Endothelial cell (in vitro differentiated cells): ENCODE data around the gene IYD. TPM values are rescaled to one million over a fixed set of nuclear protein-coding genes. Genes with fewer than 3 reads are reported as not detected.
"Not testable (repeated sequence)": the region's sequence is repeated elsewhere in the genome, so short reads cannot be mapped to it uniquely, and the experiment has no call there.

Experiments
- DNase-seq: peaks from one replicate; pipeline ENCODE4 v3.0.0; 2021; ENCODE audit warnings: low spot score
- H3K27ac Mint-ChIP-seq: one replicate; pipeline ENCODE4 v1.8.0; 2021; ENCODE audit warnings: mixed read lengths, inconsistent platforms; ENCODE audit not compliant: unreplicated experiment
- H3K27me3 Mint-ChIP-seq: one replicate; pipeline ENCODE4 v1.8.0; 2021; ENCODE audit warnings: mild to moderate bottlenecking, moderate library complexity, mixed read lengths, inconsistent platforms; ENCODE audit not compliant: unreplicated experiment
- H3K36me3 Mint-ChIP-seq: one replicate; pipeline ENCODE4 v1.8.0; 2021; ENCODE audit warnings: mild to moderate bottlenecking, low read depth, mixed read lengths, inconsistent platforms; ENCODE audit not compliant: unreplicated experiment
- H3K4me1 Mint-ChIP-seq: one replicate; pipeline ENCODE4 v1.8.0; 2021; ENCODE audit warnings: mild to moderate bottlenecking, mixed read lengths, inconsistent platforms; ENCODE audit not compliant: unreplicated experiment
- H3K4me3 Mint-ChIP-seq: one replicate; pipeline ENCODE4 v1.8.0; 2021; ENCODE audit warnings: mild to moderate bottlenecking, mixed read lengths, inconsistent platforms; ENCODE audit not compliant: unreplicated experiment
- H3K9me3 Mint-ChIP-seq: one replicate; pipeline ENCODE4 v1.8.0; 2021; ENCODE audit warnings: mixed read lengths, inconsistent platforms; ENCODE audit not compliant: unreplicated experiment
- total RNA-seq: library from RNA; stranded (reverse); fragmentation: NEBNext Ultra II Directional; extraction: Animal tissue kit (Norgen Biotek cat#: 25700); gene quantifications from one replicate; pipeline ENCODE4 v1.2.1, GENCODE V29; 2021; ENCODE audit not compliant: unreplicated experiment
- TF ChIP-seq, protein P1 (sequence below): fragments of 200-600 bp; sonication (generic); IDR thresholded peaks from one replicate; pipeline ENCODE4 v1.5.0; 2021; ENCODE audit warnings: antibody characterized with exemption; ENCODE audit not compliant: unreplicated experiment

Gene IYD
- total RNA-seq, 1 donor from 2014 or later = not detected

DNA sequence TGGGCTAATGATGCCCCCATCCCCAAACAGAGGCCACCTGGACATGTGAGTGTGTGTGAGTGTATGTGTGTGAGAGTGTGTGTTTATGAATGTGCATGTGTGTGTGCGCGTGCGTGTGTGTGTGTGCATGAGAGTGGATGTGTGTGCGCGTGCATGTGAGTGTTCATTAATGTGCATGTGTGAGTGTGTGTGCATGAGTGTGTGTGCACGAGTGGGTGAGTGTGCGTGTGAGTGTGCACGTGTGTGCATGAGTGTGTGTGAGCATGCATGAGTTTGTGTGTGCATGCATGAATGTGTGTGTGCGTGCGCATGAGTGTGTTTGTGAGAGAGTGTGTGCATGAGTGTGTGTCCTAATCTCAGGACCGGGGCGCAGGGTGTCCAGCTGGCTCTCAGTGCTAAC lies 1.3 kb downstream of the IYD start:
- no peaks in the 10 kb centered on the region for H3K9me3 Mint-ChIP-seq
- H3K27me3 Mint-ChIP-seq = no peaks in the 10 kb centered on the region
- no peak for DNase-seq
- no peaks in the 10 kb centered on the region for H3K36me3 Mint-ChIP-seq
- H3K4me3 Mint-ChIP-seq = no peak overlapping the region
- no peak overlapping the region for H3K27ac Mint-ChIP-seq
- TF ChIP-seq, protein P1, sequence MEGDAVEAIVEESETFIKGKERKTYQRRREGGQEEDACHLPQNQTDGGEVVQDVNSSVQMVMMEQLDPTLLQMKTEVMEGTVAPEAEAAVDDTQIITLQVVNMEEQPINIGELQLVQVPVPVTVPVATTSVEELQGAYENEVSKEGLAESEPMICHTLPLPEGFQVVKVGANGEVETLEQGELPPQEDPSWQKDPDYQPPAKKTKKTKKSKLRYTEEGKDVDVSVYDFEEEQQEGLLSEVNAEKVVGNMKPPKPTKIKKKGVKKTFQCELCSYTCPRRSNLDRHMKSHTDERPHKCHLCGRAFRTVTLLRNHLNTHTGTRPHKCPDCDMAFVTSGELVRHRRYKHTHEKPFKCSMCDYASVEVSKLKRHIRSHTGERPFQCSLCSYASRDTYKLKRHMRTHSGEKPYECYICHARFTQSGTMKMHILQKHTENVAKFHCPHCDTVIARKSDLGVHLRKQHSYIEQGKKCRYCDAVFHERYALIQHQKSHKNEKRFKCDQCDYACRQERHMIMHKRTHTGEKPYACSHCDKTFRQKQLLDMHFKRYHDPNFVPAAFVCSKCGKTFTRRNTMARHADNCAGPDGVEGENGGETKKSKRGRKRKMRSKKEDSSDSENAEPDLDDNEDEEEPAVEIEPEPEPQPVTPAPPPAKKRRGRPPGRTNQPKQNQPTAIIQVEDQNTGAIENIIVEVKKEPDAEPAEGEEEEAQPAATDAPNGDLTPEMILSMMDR = no peak
- no peaks in the 10 kb centered on the region for H3K4me1 Mint-ChIP-seq

- no peaks in the 10 kb centered on the region for H3K4me1 Mint-ChIP-seq
- TF ChIP-seq, protein P1 = no peak
- no peaks in the 10 kb centered on the region for H3K36me3 Mint-ChIP-seq
- no peaks in the 10 kb centered on the region for H3K27me3 Mint-ChIP-seq
- DNase-seq = no peak
- H3K4me3 Mint-ChIP-seq = no peak overlapping the region
- H3K9me3 Mint-ChIP-seq = no peaks in the 10 kb centered on the region
- H3K27ac Mint-ChIP-seq = no peak overlapping the region
Observed at GRCh38 chr6:150371356-150371755, 2.5 kb downstream of the IYD start.

GRCh38 chr6:150372051-150372450 lies 3.2 kb downstream of the IYD start:
- H3K27ac Mint-ChIP-seq = no peak overlapping the region
- TF ChIP-seq, protein P1 = no peak
- H3K4me3 Mint-ChIP-seq = no peak overlapping the region
- H3K9me3 Mint-ChIP-seq = no peaks in the 10 kb centered on the region
- no peak for DNase-seq
- H3K27me3 Mint-ChIP-seq = no peaks in the 10 kb centered on the region
- no peaks in the 10 kb centered on the region for H3K36me3 Mint-ChIP-seq
- H3K4me1 Mint-ChIP-seq = no peaks in the 10 kb centered on the region

DNA sequence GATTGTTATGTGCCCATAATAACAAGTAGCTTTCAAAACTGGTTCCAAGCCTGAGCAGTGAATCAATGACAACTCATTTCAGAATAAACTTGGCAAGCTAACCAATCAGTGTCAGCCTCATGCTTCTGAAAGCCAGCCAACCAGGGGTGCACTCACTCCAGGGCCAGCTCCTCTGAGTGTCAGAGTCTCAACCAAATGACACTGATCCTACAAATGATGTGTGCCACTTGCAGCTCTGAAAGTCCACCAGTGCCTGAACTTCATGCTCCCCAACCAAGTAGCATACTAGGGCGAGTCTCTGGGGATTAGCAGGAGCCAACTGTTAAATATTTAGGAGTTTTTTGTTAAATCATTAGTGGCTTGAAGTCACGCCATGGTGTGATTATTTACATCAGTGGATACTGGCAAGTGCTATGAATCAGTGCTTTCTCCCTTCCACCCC lies 4.5 kb downstream of the IYD start:
- no peaks in the 10 kb centered on the region for H3K36me3 Mint-ChIP-seq
- no peaks in the 10 kb centered on the region for H3K27me3 Mint-ChIP-seq
- no peak for DNase-seq
- H3K4me3 Mint-ChIP-seq = no peak overlapping the region
- H3K27ac Mint-ChIP-seq = no peak overlapping the region
- no peaks in the 10 kb centered on the region for H3K9me3 Mint-ChIP-seq
- H3K4me1 Mint-ChIP-seq = no peaks in the 10 kb centered on the region
- TF ChIP-seq, protein P1 = no peak

DNA sequence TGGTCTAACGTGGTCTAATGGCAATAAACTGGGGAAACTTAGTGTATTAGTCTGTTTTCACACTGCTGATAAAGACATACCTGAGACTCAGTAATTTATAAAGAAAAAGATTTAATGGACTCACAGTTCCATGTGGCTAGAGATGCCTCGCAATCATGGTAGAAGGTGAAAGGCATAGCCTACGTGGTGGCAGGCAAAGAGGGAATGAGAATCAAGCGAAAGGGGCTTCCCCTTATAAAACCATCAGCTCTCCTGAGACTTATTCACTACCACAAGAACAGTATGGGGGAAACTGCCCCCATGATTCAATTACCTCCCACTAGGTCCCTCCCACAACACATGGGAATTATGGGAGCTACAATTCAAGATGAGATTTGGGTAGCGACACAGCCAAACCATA lies 5.5 kb downstream of the IYD start:
- H3K4me1 Mint-ChIP-seq, H3K4me3 Mint-ChIP-seq, H3K27me3 Mint-ChIP-seq, H3K9me3 Mint-ChIP-seq, H3K27ac Mint-ChIP-seq, H3K36me3 Mint-ChIP-seq, DNase-seq: not testable (repeated sequence)

- DNase-seq = no peak
- peaks cover 8% of the 10 kb centered on the region for H3K4me1 Mint-ChIP-seq
- H3K27ac Mint-ChIP-seq = no peak overlapping the region
- H3K4me3 Mint-ChIP-seq = no peak overlapping the region
- H3K9me3 Mint-ChIP-seq = no peaks in the 10 kb centered on the region
- TF ChIP-seq, protein P1 = no peak
- no peaks in the 10 kb centered on the region for H3K36me3 Mint-ChIP-seq
- no peaks in the 10 kb centered on the region for H3K27me3 Mint-ChIP-seq
Observed at GRCh38 chr6:150377211-150377781, 8.5 kb downstream of the IYD start.
